K562 (cell line): Measurements from ENCODE around the gene GNB2. TPM values are rescaled to one million over a fixed set of nuclear protein-coding genes. Genes with fewer than 3 reads are reported as not detected.

Experiments used
- C11orf30 ChIP-seq: fragments of 450-650 bp; IDR thresholded peaks from 2 replicates; pipeline ENCODE4 v1.6.1; 2016; ENCODE audit warnings: low read depth, mild to moderate bottlenecking
- CBX2 ChIP-seq: fragments of 200-600 bp; sonication (generic); IDR thresholded peaks from one replicate; pipeline ENCODE4 v1.6.1; 2012; ENCODE audit warnings: mild to moderate bottlenecking, low read length, inconsistent platforms; ENCODE audit not compliant: insufficient read depth, poor library complexity, severe bottlenecking
- CREB3L1 ChIP-seq: fragments of 450-650 bp; IDR thresholded peaks from 2 replicates; pipeline ENCODE4 v1.6.1; 2014; ENCODE audit warnings: low read depth, mild to moderate bottlenecking, moderate library complexity, borderline replicate concordance
- E2F3 ChIP-seq: fragments of 250-450 bp; sonication (Bioruptor Pico); IDR thresholded peaks from 2 replicates; pipeline ENCODE4 v1.4.0; 2020; ENCODE audit warnings: mild to moderate bottlenecking
- EP300 ChIP-seq: IDR thresholded peaks from 2 replicates; pipeline ENCODE4 v1.6.1; 2012; ENCODE audit warnings: low read length, improper control_type of control experiment
- GATAD2A ChIP-seq: fragments of 450-650 bp; IDR thresholded peaks from 2 replicates; pipeline ENCODE4 v1.6.1; 2017
- HNRNPLL ChIP-seq: fragments of 200-400 bp; formaldehyde crosslinking; IDR thresholded peaks from 2 replicates; pipeline ENCODE4 v1.6.1; 2017; ENCODE audit warnings: low read length, low read depth, mild to moderate bottlenecking; ENCODE audit not compliant: poor library complexity, severe bottlenecking
- IFI16 ChIP-seq: fragments of 250-450 bp; sonication (Bioruptor Pico); IDR thresholded peaks from 2 replicates; pipeline ENCODE4 v2.1.2; 2022; ENCODE audit warnings: mild to moderate bottlenecking, inconsistent platforms
- ILF3 ChIP-seq: fragments of 450-650 bp; IDR thresholded peaks from 2 replicates; pipeline ENCODE4 v1.6.1; 2018; ENCODE audit warnings: antibody characterized with exemption, mild to moderate bottlenecking, moderate library complexity, borderline replicate concordance
- KLF13 ChIP-seq: fragments of 450-650 bp; IDR thresholded peaks from 2 replicates; pipeline ENCODE4 v1.6.1; 2016; ENCODE audit warnings: missing genetic modification characterization, low read depth, mild to moderate bottlenecking, missing compliant biosample characterization, moderate library complexity, borderline replicate concordance
- KLF6 ChIP-seq: fragments of 250-450 bp; sonication (Bioruptor Pico); IDR thresholded peaks from 2 replicates; pipeline ENCODE4 v1.4.0; 2020; ENCODE audit warnings: mild to moderate bottlenecking, moderate library complexity, borderline replicate concordance
- LARP7 ChIP-seq: fragments of 450-650 bp; IDR thresholded peaks from 2 replicates; pipeline ENCODE4 v1.6.1; 2016
- MTA1 ChIP-seq: fragments of 450-650 bp; IDR thresholded peaks from 2 replicates; pipeline ENCODE4 v1.6.1; 2017; ENCODE audit warnings: borderline replicate concordance
- NR2C2 ChIP-seq, 2 experiments: fragments of 200-800 bp in 1 of 2; sonication (Bioruptor generic) in 1 of 2; sonication (generic) in 1 of 2; formaldehyde crosslinking in 1 of 2; IDR thresholded peaks; 2 replicates each; pipeline versions ENCODE4 v1.6.1 to v1.8.0; 2016 to 2022; ENCODE audit warnings: mild to moderate bottlenecking in 1 of 2, missing compliant biosample characterization in 1 of 2, missing genetic modification characterization in 1 of 2, missing genetic modification reagents in 1 of 2
- SETDB1 ChIP-seq: IDR thresholded peaks from one replicate; pipeline ENCODE4 v1.6.1; 2012; ENCODE audit warnings: low read length, control low read depth, inconsistent platforms
- SMARCC2 ChIP-seq: fragments of 450-650 bp; IDR thresholded peaks from 2 replicates; pipeline ENCODE4 v1.6.1; 2017; ENCODE audit warnings: antibody characterized with exemption, moderate library complexity, mild to moderate bottlenecking, low read depth
- SP1 ChIP-seq: sonication (generic); formaldehyde crosslinking; IDR thresholded peaks from 2 replicates; pipeline ENCODE4 v1.8.1; 2022; ENCODE audit warnings: mild to moderate bottlenecking, missing genetic modification reagents
- SUPT5H ChIP-seq: fragments of 450-650 bp; IDR thresholded peaks from 2 replicates; pipeline ENCODE4 v1.6.1; 2016
- TAF7 ChIP-seq: fragments of 450-650 bp; IDR thresholded peaks from 2 replicates; pipeline ENCODE4 v1.6.1; 2016; ENCODE audit warnings: missing genetic modification characterization, missing compliant biosample characterization
- TCF3 ChIP-seq: sonication (generic); formaldehyde crosslinking; IDR thresholded peaks from 2 replicates; pipeline ENCODE4 v1.4.0; 2020; ENCODE audit warnings: mild to moderate bottlenecking, missing genetic modification reagents
- TEAD4 ChIP-seq, 2 experiments: sonication (generic) in 1 of 2; formaldehyde crosslinking in 1 of 2; IDR thresholded peaks; 2 replicates each; pipeline versions ENCODE4 v1.6.1 to v1.8.0; 2012 to 2022; ENCODE audit warnings: borderline replicate concordance in 1 of 2, inconsistent platforms in 1 of 2, low read length in 1 of 2, mild to moderate bottlenecking in 1 of 2, missing genetic modification reagents in 1 of 2
- TRIM25 ChIP-seq: fragments of 450-650 bp; IDR thresholded peaks from 2 replicates; pipeline ENCODE4 v1.7.0; 2016; ENCODE audit warnings: borderline replicate concordance
- TRIM28 ChIP-seq: fragments of 450-650 bp; IDR thresholded peaks from 2 replicates; pipeline ENCODE4 v1.6.1; 2017
- ZNF140 ChIP-seq: fragments of 250-450 bp; sonication (Bioruptor Pico); IDR thresholded peaks from 2 replicates; pipeline ENCODE4 v1.8.0; 2021; ENCODE audit warnings: moderate library complexity, mild to moderate bottlenecking, inconsistent platforms
- ZNF24 ChIP-seq: fragments of 450-650 bp; IDR thresholded peaks from 2 replicates; pipeline ENCODE4 v1.6.1; 2016
- ZNF316 ChIP-seq: fragments of 450-650 bp; IDR thresholded peaks from 2 replicates; pipeline ENCODE4 v1.6.1; 2016
- ZNF75A ChIP-seq: fragments of 450-650 bp; formaldehyde crosslinking; IDR thresholded peaks from 2 replicates; pipeline ENCODE4 v1.4.0; 2020; ENCODE audit warnings: mild to moderate bottlenecking
- polyA plus RNA-seq, 8 experiments: library from polyadenylated mRNA; depleted of rRNA in 4 of 8; stranded (reverse) in 5 of 8; unstranded in 3 of 8; fragments of >200 nt; fragmentation: Nextera tagmentation in 2 of 8; fragmentation: Illumina TruSeq in 1 of 8; extraction: Ambion mirVana in 2 of 8; extraction: Trizol in 1 of 8; gene quantifications; 2 replicates each; pipeline versions ENCODE4 v1.2.1 to v1.2.3, GENCODE V29; 2011 to 2014; ENCODE audit warnings: inconsistent platforms in 1 of 8, missing spikeins in 1 of 8
- total RNA-seq, 7 experiments: library from RNA; depleted of rRNA in 6 of 7; stranded (reverse); fragments of >200 nt in 6 of 7; fragmentation: Illumina TruSeq in 2 of 7; extraction: Trizol in 2 of 7; gene quantifications; 2 replicates each; pipeline versions ENCODE4 v1.2.1 to v1.2.3, GENCODE V29; 2011 to 2021; ENCODE audit warnings: low replicate concordance in 1 of 7

GNB2 gene
- total and polyA plus RNA-seq, 9 of the 15 experiments (the other 6 are each of a cell fraction or from before 2014, with no cell fraction given), result 0.65 to 320 (median 104) TPM

GRCh38 chr7:100705753-100706671 is 32.5 kb downstream of the GNB2 start, which contains the start of gene POP7 (continued):
- peak; percentile 78 for TF ChIP-seq HNRNPLL
- no peak for TF ChIP-seq TCF3 (CRISPR knock-in tag)
- peak; percentile 89 for TF ChIP-seq E2F3 (CRISPR knock-in tag)
- peak; percentile 99 for TF ChIP-seq CREB3L1
- TF ChIP-seq ZNF140, result no peak
- no peak for TF ChIP-seq TEAD4 (IDR thresholded peaks at IDR 0.05; ENCODE audit: low read length)
- TF ChIP-seq TEAD4 (CRISPR knock-in tag; IDR thresholded peaks at IDR 0.05; ENCODE audit: borderline replicate concordance), result 0 out of 2 replicates have a peak, but pooled peaks have one; percentile 64
- TF ChIP-seq SMARCC2, result peak; percentile 51; the same call in 1 of the 2 replicates
- TF ChIP-seq SETDB1, result no peak
- TF ChIP-seq ZNF24, result no peak
- TF ChIP-seq KLF6 (CRISPR knock-in tag), result no peak
- TF ChIP-seq MTA1, result 0 out of 2 replicates have a peak, but pooled peaks have one; percentile 56
- peak; percentile 41; the same call in 1 of the 2 replicates for TF ChIP-seq ZNF316
- 0 out of 2 replicates have a peak, but pooled peaks have one; percentile 31 for TF ChIP-seq EP300
- TF ChIP-seq TAF7 (tag), result peak; percentile 65; the same call in 1 of the 2 replicates
- peak; percentile 60; the same call in 1 of the 2 replicates for TF ChIP-seq GATAD2A
- TF ChIP-seq SUPT5H, result peak; percentile 97
- peak; percentile 36; the same call in 1 of the 2 replicates for TF ChIP-seq NR2C2 (CRISPR knock-in tag; IDR thresholded peaks at IDR 0.05)
- peak; percentile 43; the same call in 1 of the 2 replicates for TF ChIP-seq NR2C2 (tag; IDR thresholded peaks at IDR 0.05)
- peak; percentile 88; the same call in 1 of the 2 replicates for TF ChIP-seq LARP7
- peak; percentile 68; the same call in 1 of the 2 replicates for TF ChIP-seq TRIM28
- no peak for TF ChIP-seq ZNF75A
- no peak for TF ChIP-seq ILF3
- peak; percentile 91 for TF ChIP-seq SP1
- TF ChIP-seq IFI16 (CRISPR knock-in tag), result no peak
- no peak for TF ChIP-seq CBX2
- peak; percentile 29; the same call in 1 of the 2 replicates for TF ChIP-seq KLF13 (tag)
- peak; percentile 77 for TF ChIP-seq C11orf30
- TF ChIP-seq TRIM25, result peak; percentile 75; the same call in 1 of the 2 replicates
